OCI-LY7 (cell line): Measurements from ENCODE around the gene LAMA3. TPM values are rescaled to one million over a fixed set of nuclear protein-coding genes. Genes with fewer than 3 reads are reported as not detected.

ENCODE experiments used
- BruUV-seq: library from RNA; stranded (reverse); fragments of 400-500 nt; replicated peaks from 2 replicates; lab custom pipeline; 2021; lab: Mats Ljungman, UMichigan
- CTCF ChIA-PET: fragments of 300-600 bp; sonication (Branson Sonifier 250); formaldehyde crosslinking; loops from one replicate; lab custom pipeline; 2022; ENCODE audit warnings: antibody characterized with exemption; ENCODE audit not compliant: unreplicated experiment; lab: Charles Lee
- POLR2A ChIA-PET: fragments of 300-600 bp; sonication (Branson Sonifier 250); formaldehyde crosslinking; loops from one replicate; lab custom pipeline; 2022; ENCODE audit warnings: antibody characterized with exemption; lab: Charles Lee
- DNase-seq: peaks from one replicate; pipeline ENCODE4 v3.0.0-alpha.2; 2015; ENCODE audit warnings: low spot score
- H2AFZ ChIP-seq: fragments of 200-600 bp; sonication (generic), shearing (Covaris generic); 2 replicates; pipeline ENCODE4 v1.6.1; 2014; ENCODE audit warnings: mild to moderate bottlenecking, antibody characterized with exemption, low read length, moderate library complexity
- H3K27ac ChIP-seq: fragments of 200-600 bp; sonication (generic); 2 replicates; pipeline ENCODE4 v1.5.1; 2014; ENCODE audit warnings: mixed run types, low read depth, mild to moderate bottlenecking, moderate library complexity, low read length, inconsistent platforms; ENCODE audit not compliant: poor library complexity, severe bottlenecking
- H3K36me3 ChIP-seq: fragments of 200-600 bp; sonication (generic); 2 replicates; pipeline ENCODE4 v1.6.1; 2014; ENCODE audit warnings: mild to moderate bottlenecking, antibody characterized with exemption, low read length, moderate library complexity, mixed read lengths; ENCODE audit not compliant: insufficient read depth
- H3K4me1 ChIP-seq: fragments of 200-600 bp; sonication (generic); 2 replicates; pipeline ENCODE4 v1.5.1; 2014; ENCODE audit warnings: mild to moderate bottlenecking, low read length; ENCODE audit not compliant: insufficient read depth, poor library complexity, severe bottlenecking
- H3K4me2 ChIP-seq: fragments of 200-600 bp; sonication (generic); 2 replicates; pipeline ENCODE4 v1.6.1; 2014; ENCODE audit warnings: mild to moderate bottlenecking, low read length
- H3K4me3 ChIP-seq: fragments of 200-600 bp; sonication (generic); 2 replicates; pipeline ENCODE4 v1.5.1; 2014; ENCODE audit warnings: mild to moderate bottlenecking, low read depth, low read length; ENCODE audit not compliant: poor library complexity, severe bottlenecking
- H3K79me2 ChIP-seq: fragments of 200-600 bp; sonication (generic); 2 replicates; pipeline ENCODE4 v1.6.1; 2016; ENCODE audit warnings: low read depth, mild to moderate bottlenecking, low read length, moderate library complexity, mixed read lengths; ENCODE audit not compliant: insufficient read depth
- H3K9me2 ChIP-seq: fragments of 200-600 bp; sonication (generic); 2 replicates; pipeline ENCODE4 v1.6.1; 2016; ENCODE audit warnings: mild to moderate bottlenecking, low read length, mixed read lengths; ENCODE audit not compliant: insufficient read depth
- H3K9me3 ChIP-seq: fragments of 200-600 bp; sonication (generic); 2 replicates; pipeline ENCODE4 v1.6.1; 2014; ENCODE audit warnings: mild to moderate bottlenecking, mixed run types, low read length, mixed read lengths
- H4K20me1 ChIP-seq: fragments of 200-600 bp; sonication (generic); 2 replicates; pipeline ENCODE4 v1.6.1; 2014; ENCODE audit warnings: mild to moderate bottlenecking, antibody characterized with exemption, low read length, moderate library complexity, mixed read lengths; ENCODE audit not compliant: insufficient read depth
- EZH2phosphoT487 ChIP-seq: fragments of 200-600 bp; sonication (generic); IDR thresholded peaks from 2 replicates; pipeline ENCODE4 v1.6.1; 2018; ENCODE audit warnings: low read depth, borderline replicate concordance, mild to moderate bottlenecking, mixed run types, antibody characterized with exemption, low read length, moderate library complexity, mixed read lengths
- intact Hi-C: fragments of 100-400 bp; cut with micrococcal nuclease; formaldehyde crosslinking; loops from one replicate; pipeline ENCODE4 v1.10.0; 2022; ENCODE audit not compliant: unreplicated experiment
- total RNA-seq, 2 experiments: library from RNA; depleted of rRNA in 1 of 2; stranded (reverse); fragments of >200 nt in 1 of 2; shearing (Covaris generic) in 1 of 2; gene quantifications; 2 replicates each; pipeline ENCODE4 v1.2.3, GENCODE V29; 2014 to 2022
- TF ChIP-seq, protein P1 (sequence below): fragments of 200-600 bp; sonication (generic); conservative IDR thresholded peaks from 2 replicates; pipeline ENCODE4 v1.5.1; 2014; ENCODE audit warnings: mild to moderate bottlenecking, antibody characterized with exemption, low read length, moderate library complexity, mixed read lengths

Gene LAMA3
- total RNA-seq, 2 experiments from 2014 or later: 0.16 to 1.6 TPM

DNA sequence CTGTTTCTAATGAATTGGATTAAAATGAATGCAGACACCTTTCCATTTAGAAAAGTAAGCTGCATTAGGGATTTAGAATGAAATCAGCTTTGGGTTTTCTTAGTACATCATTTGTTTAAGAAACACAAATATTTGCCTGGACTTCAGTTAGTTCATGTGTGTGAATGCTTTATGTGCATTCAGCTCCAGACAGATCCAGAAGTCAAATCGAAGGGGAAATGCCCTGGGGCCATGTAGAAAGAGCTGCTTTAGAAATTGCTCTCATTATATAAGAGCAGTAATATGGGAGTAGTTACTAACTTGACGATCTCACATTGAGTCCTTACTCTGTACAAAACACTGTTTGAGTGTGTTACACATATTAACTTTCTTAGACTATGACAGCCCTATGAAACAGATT lies 237.3 kb downstream of the LAMA3 start:
- H3K4me1 ChIP-seq: no peaks in the 10 kb centered on the region
- H3K9me3 ChIP-seq: no peaks in the 10 kb centered on the region
- intact Hi-C loops: no loop called here
- no peak for DNase-seq
- TF ChIP-seq, protein P1, sequence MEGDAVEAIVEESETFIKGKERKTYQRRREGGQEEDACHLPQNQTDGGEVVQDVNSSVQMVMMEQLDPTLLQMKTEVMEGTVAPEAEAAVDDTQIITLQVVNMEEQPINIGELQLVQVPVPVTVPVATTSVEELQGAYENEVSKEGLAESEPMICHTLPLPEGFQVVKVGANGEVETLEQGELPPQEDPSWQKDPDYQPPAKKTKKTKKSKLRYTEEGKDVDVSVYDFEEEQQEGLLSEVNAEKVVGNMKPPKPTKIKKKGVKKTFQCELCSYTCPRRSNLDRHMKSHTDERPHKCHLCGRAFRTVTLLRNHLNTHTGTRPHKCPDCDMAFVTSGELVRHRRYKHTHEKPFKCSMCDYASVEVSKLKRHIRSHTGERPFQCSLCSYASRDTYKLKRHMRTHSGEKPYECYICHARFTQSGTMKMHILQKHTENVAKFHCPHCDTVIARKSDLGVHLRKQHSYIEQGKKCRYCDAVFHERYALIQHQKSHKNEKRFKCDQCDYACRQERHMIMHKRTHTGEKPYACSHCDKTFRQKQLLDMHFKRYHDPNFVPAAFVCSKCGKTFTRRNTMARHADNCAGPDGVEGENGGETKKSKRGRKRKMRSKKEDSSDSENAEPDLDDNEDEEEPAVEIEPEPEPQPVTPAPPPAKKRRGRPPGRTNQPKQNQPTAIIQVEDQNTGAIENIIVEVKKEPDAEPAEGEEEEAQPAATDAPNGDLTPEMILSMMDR: no peak
- TF ChIP-seq EZH2phosphoT487: no peak
- ChIA-PET POLR2A (interaction anchor here (0.5 to 1.6 kb wide), 4 partner anchors 43 to 363 kb away, joined by 3 to 4 read pairs (median 4); no protein-coding TSS in a partner anchor), CTCF (no interaction called here)
- no peaks in the 10 kb centered on the region for H4K20me1 ChIP-seq
- no peak overlapping the region for H2AFZ ChIP-seq
- BruUV-seq: no TSS peak
- H3K79me2 ChIP-seq: no peaks in the 10 kb centered on the region
- no peak overlapping the region for H3K27ac ChIP-seq
- no peak overlapping the region for H3K4me3 ChIP-seq
- H3K4me2 ChIP-seq: no peak overlapping the region
- no peaks in the 10 kb centered on the region for H3K9me2 ChIP-seq
- no peaks in the 10 kb centered on the region for H3K36me3 ChIP-seq

GRCh38 chr18:23927821-23928746 lies 238.8 kb downstream of the LAMA3 start:
- Histone ChIP-seq H3K4me3 (no peak overlapping the region), H3K36me3 (no peaks in the 10 kb centered on the region), H3K9me2 (no peaks in the 10 kb centered on the region), H4K20me1 (no peaks in the 10 kb centered on the region), H2AFZ (no peak overlapping the region), H3K4me2 (no peak overlapping the region), H3K27ac (no peak overlapping the region), H3K79me2 (no peaks in the 10 kb centered on the region), H3K9me3 (no peaks in the 10 kb centered on the region), H3K4me1 (no peaks in the 10 kb centered on the region)
- no TSS peak for BruUV-seq
- TF ChIP-seq, protein P1: no peak
- TF ChIP-seq EZH2phosphoT487: no peak
- intact Hi-C loops: no loop called here
- no peak for DNase-seq
- CTCF ChIA-PET: no interaction called here
- POLR2A ChIA-PET: no interaction called here

- no TSS peak for BruUV-seq
- DNase-seq: no peak
- Histone ChIP-seq H4K20me1 (no peaks in the 10 kb centered on the region), H3K79me2 (no peaks in the 10 kb centered on the region), H3K9me3 (no peaks in the 10 kb centered on the region), H3K27ac (no peak overlapping the region), H3K4me1 (peaks cover 9% of the 10 kb centered on the region), H3K9me2 (no peaks in the 10 kb centered on the region), H3K4me2 (no peak overlapping the region), H3K36me3 (no peaks in the 10 kb centered on the region), H2AFZ (no peak overlapping the region), H3K4me3 (no peak overlapping the region)
- TF ChIP-seq, protein P1: no peak
- TF ChIP-seq EZH2phosphoT487: no peak
- ChIA-PET CTCF (no interaction called here), POLR2A (interaction anchor here (0.6 to 1.3 kb wide), 2 partner anchors 11 to 131 kb away, joined by 4 to 5 read pairs; no protein-coding TSS in a partner anchor)
- intact Hi-C loops: no loop called here
Measured at GRCh38 chr18:23929362-23929930, 240.2 kb downstream of the LAMA3 start.
